SK-N-SH (cell line): ENCODE measurements around the gene TCF3.

ENCODE experiments used
- EP300 ChIP-seq, 2 experiments: IDR thresholded peaks; 2 replicates each; pipeline versions ENCODE4 v1.4.0 to v1.6.1; 2012; ENCODE audit warnings: borderline replicate concordance in 1 of 2, low read depth in 1 of 2, low read length in 1 of 2
- GABPA ChIP-seq: IDR thresholded peaks from 2 replicates; pipeline ENCODE4 v1.4.0; 2012; ENCODE audit warnings: low read depth, mild to moderate bottlenecking
- RFX5 ChIP-seq: IDR thresholded peaks from 2 replicates; pipeline ENCODE4 v1.6.1; 2012; ENCODE audit warnings: mild to moderate bottlenecking, improper control_type of control experiment, low read length
- SMC3 ChIP-seq: IDR thresholded peaks from 2 replicates; pipeline ENCODE4 v1.6.1; 2012; ENCODE audit warnings: low read depth, low read length, improper control_type of control experiment
- TAF1 ChIP-seq: IDR thresholded peaks from 2 replicates; pipeline ENCODE4 v1.6.1; 2012; ENCODE audit warnings: low read depth, mild to moderate bottlenecking, low read length, moderate library complexity, borderline replicate concordance
- YY1 ChIP-seq: IDR thresholded peaks from 2 replicates; pipeline ENCODE4 v1.4.0; 2012; ENCODE audit warnings: low read depth, mild to moderate bottlenecking
- TF ChIP-seq, protein P1 (sequence below): IDR thresholded peaks from 2 replicates; pipeline ENCODE4 v1.4.0; 2012; ENCODE audit warnings: low read depth
- TF ChIP-seq, protein P2 (sequence below): fragments of 200-600 bp; sonication (generic); IDR thresholded peaks from 2 replicates; pipeline ENCODE4 v1.6.1; 2017; ENCODE audit warnings: antibody characterized with exemption, mild to moderate bottlenecking, moderate library complexity
- TF ChIP-seq, protein P3 (sequence below): IDR thresholded peaks from 2 replicates; pipeline ENCODE4 v1.4.0; 2012; ENCODE audit warnings: low read depth, borderline replicate concordance

DNA sequence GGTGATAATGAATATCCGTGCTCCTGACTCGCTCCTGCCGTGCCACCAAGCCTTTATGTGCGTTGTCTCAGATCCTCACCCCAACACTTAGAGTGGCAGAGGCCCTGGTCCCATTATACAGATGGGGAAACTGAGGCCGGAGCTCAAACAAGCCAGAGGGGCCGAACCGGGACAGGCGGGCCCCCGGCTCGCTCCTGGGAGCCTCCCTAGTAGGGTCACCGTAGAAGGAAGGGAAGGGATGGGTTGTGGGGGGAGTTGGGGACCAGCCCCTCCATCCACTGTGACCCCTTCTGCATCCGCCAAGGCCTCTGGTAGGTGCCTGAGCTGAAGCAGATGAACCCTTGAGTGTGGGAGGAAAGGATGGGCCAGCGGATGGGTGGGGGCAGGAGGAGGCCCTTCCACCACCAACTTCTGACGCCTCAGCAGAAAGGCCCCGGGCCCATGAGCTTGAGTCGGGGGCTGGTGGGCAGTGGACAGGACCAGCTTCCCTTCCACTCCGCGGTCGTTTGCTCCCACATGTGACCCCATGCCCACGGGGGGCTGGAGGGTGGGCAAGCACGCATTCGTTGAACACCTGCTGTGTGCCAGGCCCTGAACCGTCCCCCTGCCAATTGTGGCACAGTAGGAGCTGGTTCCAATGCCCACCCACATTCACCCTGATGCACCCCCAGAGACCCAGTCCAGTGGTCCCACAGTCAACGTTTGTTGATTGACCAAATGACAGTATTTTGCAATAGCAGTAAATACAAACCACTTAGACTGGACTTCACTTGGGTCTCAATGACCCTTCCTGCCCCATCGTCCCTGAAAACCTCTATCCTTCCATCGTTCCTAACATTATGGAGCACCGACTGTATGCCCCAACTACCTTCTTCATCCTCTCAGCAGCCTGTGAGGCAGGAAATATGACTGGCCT, 24.2 kb upstream of the TCF3 start:
- TF ChIP-seq, protein P1, sequence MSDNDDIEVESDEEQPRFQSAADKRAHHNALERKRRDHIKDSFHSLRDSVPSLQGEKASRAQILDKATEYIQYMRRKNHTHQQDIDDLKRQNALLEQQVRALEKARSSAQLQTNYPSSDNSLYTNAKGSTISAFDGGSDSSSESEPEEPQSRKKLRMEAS: no peak
- TF ChIP-seq TAF1 (no peak), EP300 (IDR thresholded peaks at IDR 0.05; ENCODE audit: borderline replicate concordance in 1 of 2, low read depth in 1 of 2, low read length in 1 of 2) (no peak), SMC3 (no peak), GABPA (no peak), RFX5 (no peak), YY1 (no peak)
- TF ChIP-seq, protein P2, sequence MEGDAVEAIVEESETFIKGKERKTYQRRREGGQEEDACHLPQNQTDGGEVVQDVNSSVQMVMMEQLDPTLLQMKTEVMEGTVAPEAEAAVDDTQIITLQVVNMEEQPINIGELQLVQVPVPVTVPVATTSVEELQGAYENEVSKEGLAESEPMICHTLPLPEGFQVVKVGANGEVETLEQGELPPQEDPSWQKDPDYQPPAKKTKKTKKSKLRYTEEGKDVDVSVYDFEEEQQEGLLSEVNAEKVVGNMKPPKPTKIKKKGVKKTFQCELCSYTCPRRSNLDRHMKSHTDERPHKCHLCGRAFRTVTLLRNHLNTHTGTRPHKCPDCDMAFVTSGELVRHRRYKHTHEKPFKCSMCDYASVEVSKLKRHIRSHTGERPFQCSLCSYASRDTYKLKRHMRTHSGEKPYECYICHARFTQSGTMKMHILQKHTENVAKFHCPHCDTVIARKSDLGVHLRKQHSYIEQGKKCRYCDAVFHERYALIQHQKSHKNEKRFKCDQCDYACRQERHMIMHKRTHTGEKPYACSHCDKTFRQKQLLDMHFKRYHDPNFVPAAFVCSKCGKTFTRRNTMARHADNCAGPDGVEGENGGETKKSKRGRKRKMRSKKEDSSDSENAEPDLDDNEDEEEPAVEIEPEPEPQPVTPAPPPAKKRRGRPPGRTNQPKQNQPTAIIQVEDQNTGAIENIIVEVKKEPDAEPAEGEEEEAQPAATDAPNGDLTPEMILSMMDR: no peak
- TF ChIP-seq, protein P3, sequence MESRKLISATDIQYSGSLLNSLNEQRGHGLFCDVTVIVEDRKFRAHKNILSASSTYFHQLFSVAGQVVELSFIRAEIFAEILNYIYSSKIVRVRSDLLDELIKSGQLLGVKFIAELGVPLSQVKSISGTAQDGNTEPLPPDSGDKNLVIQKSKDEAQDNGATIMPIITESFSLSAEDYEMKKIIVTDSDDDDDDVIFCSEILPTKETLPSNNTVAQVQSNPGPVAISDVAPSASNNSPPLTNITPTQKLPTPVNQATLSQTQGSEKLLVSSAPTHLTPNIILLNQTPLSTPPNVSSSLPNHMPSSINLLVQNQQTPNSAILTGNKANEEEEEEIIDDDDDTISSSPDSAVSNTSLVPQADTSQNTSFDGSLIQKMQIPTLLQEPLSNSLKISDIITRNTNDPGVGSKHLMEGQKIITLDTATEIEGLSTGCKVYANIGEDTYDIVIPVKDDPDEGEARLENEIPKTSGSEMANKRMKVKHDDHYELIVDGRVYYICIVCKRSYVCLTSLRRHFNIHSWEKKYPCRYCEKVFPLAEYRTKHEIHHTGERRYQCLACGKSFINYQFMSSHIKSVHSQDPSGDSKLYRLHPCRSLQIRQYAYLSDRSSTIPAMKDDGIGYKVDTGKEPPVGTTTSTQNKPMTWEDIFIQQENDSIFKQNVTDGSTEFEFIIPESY: no peak
